Fibroblast of lung (primary cell): Measurements from ENCODE around the gene PTPRE. TPM values are rescaled to one million over a fixed set of nuclear protein-coding genes. Genes with fewer than 3 reads are reported as not detected.

Source experiments
- DNase-seq, 2 donors: peaks; one replicate each; pipeline versions ENCODE4 v3.0.0 to v3.0.0-alpha.2; 2010; ENCODE audit warnings: low read depth in 2 of 2
- H2AFZ ChIP-seq: 2 replicates; pipeline ENCODE4 v1.5.1; 2012; ENCODE audit warnings: low read length, control low read depth, inconsistent platforms
- H3K27ac ChIP-seq: 2 replicates; pipeline ENCODE4 v1.5.1; 2011; ENCODE audit warnings: low read length, control low read depth; ENCODE audit not compliant: insufficient read depth
- H3K27me3 ChIP-seq: 2 replicates; pipeline ENCODE4 v1.5.1; 2011; ENCODE audit warnings: mild to moderate bottlenecking, low read length; ENCODE audit not compliant: control insufficient read depth, insufficient read depth
- H3K36me3 ChIP-seq: 2 replicates; pipeline ENCODE4 v1.5.1; 2011; ENCODE audit warnings: low read length; ENCODE audit not compliant: control insufficient read depth, insufficient read depth
- H3K4me1 ChIP-seq: 2 replicates; pipeline ENCODE4 v1.5.1; 2011; ENCODE audit warnings: low read length; ENCODE audit not compliant: control insufficient read depth, insufficient read depth; ENCODE audit errors: extremely low read depth
- H3K4me2 ChIP-seq: 2 replicates; pipeline ENCODE4 v1.5.1; 2011; ENCODE audit warnings: low read length, control low read depth; ENCODE audit not compliant: insufficient read depth; ENCODE audit errors: extremely low read depth
- H3K4me3 ChIP-seq, 4 experiments: fragments of 200-600 bp in 1 of 4; sonication (generic) in 1 of 4; replicated peaks in 1 of 4; 2 replicates each; pipeline ENCODE4 v1.5.1; 2011 to 2016; ENCODE audit warnings: low read length in 4 of 4, low read depth in 3 of 4, mild to moderate bottlenecking in 3 of 4, control low read depth in 2 of 4, inconsistent platforms in 1 of 4, mixed read lengths in 1 of 4; ENCODE audit not compliant: insufficient read depth in 1 of 4; ENCODE audit errors: control extremely low read depth in 1 of 4
- H3K79me2 ChIP-seq: 2 replicates; pipeline ENCODE4 v1.5.1; 2012; ENCODE audit warnings: mild to moderate bottlenecking, low read length, inconsistent platforms; ENCODE audit not compliant: control insufficient read depth, insufficient read depth
- H3K9ac ChIP-seq: 2 replicates; pipeline ENCODE4 v1.5.1; 2011; ENCODE audit warnings: mild to moderate bottlenecking, low read length, control low read depth; ENCODE audit not compliant: insufficient read depth
- H3K9me3 ChIP-seq: 2 replicates; pipeline ENCODE4 v1.5.1; 2012; ENCODE audit warnings: low read depth, low read length; ENCODE audit not compliant: control insufficient read depth, insufficient read depth
- H4K20me1 ChIP-seq: 2 replicates; pipeline ENCODE4 v1.5.1; 2011; ENCODE audit warnings: low read length; ENCODE audit not compliant: control insufficient read depth, insufficient read depth; ENCODE audit errors: extremely low read depth
- CTCF ChIP-seq, 2 donors: IDR thresholded peaks in 1 of 2; conservative IDR thresholded peaks in 1 of 2; 1 replicate in 1 of 2; 2 replicates in 1 of 2; pipeline ENCODE4 v1.5.1; 2011 to 2012; ENCODE audit warnings: low read length in 2 of 2, control low read depth in 1 of 2, inconsistent platforms in 1 of 2, low read depth in 1 of 2, mild to moderate bottlenecking in 1 of 2
- EZH2 ChIP-seq: IDR thresholded peaks from 2 replicates; pipeline ENCODE4 v1.5.1; 2012; ENCODE audit warnings: low read length, control low read depth, mild to moderate bottlenecking; ENCODE audit errors: missing control alignments
- polyA plus RNA-seq, 2 donors: library from polyadenylated mRNA; depleted of rRNA in 1 of 2; stranded (reverse) in 1 of 2; unstranded in 1 of 2; fragments of >200 nt; gene quantifications; 2 replicates each; pipeline ENCODE4 v1.2.1, GENCODE V29; 2011 to 2012; ENCODE audit warnings: missing spikeins in 1 of 2
- total RNA-seq: library from RNA; depleted of rRNA; stranded (reverse); fragments of >200 nt; gene quantifications from 2 replicates; pipeline ENCODE4 v1.2.1, GENCODE V29; 2014

PTPRE gene
- total and polyA plus RNA-seq, 2 donors (not counting 1 experiment from before 2014, with no cell fraction given): 0.75 to 1.8 TPM

- H4K20me1 ChIP-seq: no peaks in the 10 kb centered on the region
- no peaks in the 10 kb centered on the region for H3K27me3 ChIP-seq
- H3K27ac ChIP-seq: no peak overlapping the region
- H2AFZ ChIP-seq: no peak overlapping the region
- no peak overlapping the region for H3K9ac ChIP-seq
- TF ChIP-seq CTCF (conservative IDR thresholded peaks at IDR 0.05 in 1 of 2, IDR thresholded peaks at IDR 0.05 in 1 of 2; ENCODE audit: low read depth in 1 of 2, low read length in 2 of 2) (no peak), EZH2 (no peak)
- H3K9me3 ChIP-seq: no peaks in the 10 kb centered on the region
- no peaks in the 10 kb centered on the region for H3K4me1 ChIP-seq
- H3K4me3 ChIP-seq: no peak overlapping the region
- no peak for DNase-seq
- no peaks in the 10 kb centered on the region for H3K36me3 ChIP-seq
- no peaks in the 10 kb centered on the region for H3K79me2 ChIP-seq
- no peak overlapping the region for H3K4me2 ChIP-seq
Measured at GRCh38 chr10:127978481-127978880, 71.6 kb downstream of the PTPRE start.

GRCh38 chr10:127979045-127979444, 72.1 kb downstream of the PTPRE start:
- Histone ChIP-seq H2AFZ (no peak overlapping the region), H3K9ac (no peak overlapping the region), H3K79me2 (no peaks in the 10 kb centered on the region), H4K20me1 (no peaks in the 10 kb centered on the region), H3K4me2 (no peak overlapping the region), H3K4me1 (no peaks in the 10 kb centered on the region), H3K4me3 (no peak overlapping the region), H3K36me3 (no peaks in the 10 kb centered on the region), H3K9me3 (no peaks in the 10 kb centered on the region), H3K27me3 (no peaks in the 10 kb centered on the region), H3K27ac (no peak overlapping the region)
- DNase-seq: no peak
- TF ChIP-seq CTCF (conservative IDR thresholded peaks at IDR 0.05 in 1 of 2, IDR thresholded peaks at IDR 0.05 in 1 of 2; ENCODE audit: low read depth in 1 of 2, low read length in 2 of 2) (no peak), EZH2 (no peak)

GRCh38 chr10:127979566-127979965, 72.7 kb downstream of the PTPRE start:
- Histone ChIP-seq H3K79me2 (no peaks in the 10 kb centered on the region), H3K4me1 (no peaks in the 10 kb centered on the region), H3K9me3 (no peaks in the 10 kb centered on the region), H3K4me2 (no peak overlapping the region), H3K27me3 (no peaks in the 10 kb centered on the region), H3K36me3 (no peaks in the 10 kb centered on the region), H4K20me1 (no peaks in the 10 kb centered on the region), H3K4me3 (no peak overlapping the region), H2AFZ (no peak overlapping the region), H3K27ac (no peak overlapping the region), H3K9ac (no peak overlapping the region)
- DNase-seq: no peak
- TF ChIP-seq CTCF (conservative IDR thresholded peaks at IDR 0.05 in 1 of 2, IDR thresholded peaks at IDR 0.05 in 1 of 2; ENCODE audit: low read depth in 1 of 2, low read length in 2 of 2): no peak
- no peak for TF ChIP-seq EZH2
